Neutrophil (primary cell): Measurements from ENCODE around the gene DPY19L3.
"Not testable (repeated sequence)": the region's sequence is repeated elsewhere in the genome, so short reads cannot be mapped to it uniquely, and the experiment has no call there.

ENCODE experiments used
- H3K27ac ChIP-seq: fragments of 200-600 bp; sonication (generic); 2 replicates; pipeline ENCODE4 v1.5.1; 2016; ENCODE audit warnings: mild to moderate bottlenecking, moderate library complexity
- H3K27me3 ChIP-seq: fragments of 200-600 bp; sonication (generic); 2 replicates; pipeline ENCODE4 v1.6.0; 2016; ENCODE audit warnings: mild to moderate bottlenecking
- H3K36me3 ChIP-seq: fragments of 200-600 bp; sonication (generic); 2 replicates; pipeline ENCODE4 v1.5.1; 2017
- H3K4me1 ChIP-seq, 2 experiments: fragments of 200-600 bp in 1 of 2; sonication (generic) in 1 of 2; 1 replicate in 1 of 2; 2 replicates in 1 of 2; pipeline versions ENCODE4 v1.5.1 to v1.6.1; 2013 to 2016; ENCODE audit warnings: low read depth in 1 of 2, low read length in 1 of 2, mild to moderate bottlenecking in 1 of 2, moderate library complexity in 1 of 2; ENCODE audit not compliant: control insufficient read depth in 1 of 2, insufficient read depth in 1 of 2
- H3K4me3 ChIP-seq, 2 experiments: fragments of 200-600 bp in 1 of 2; sonication (generic) in 1 of 2; 1 replicate in 1 of 2; 2 replicates in 1 of 2; pipeline ENCODE4 v1.5.1; 2013 to 2016; ENCODE audit warnings: low read depth in 1 of 2, low read length in 1 of 2, mild to moderate bottlenecking in 1 of 2, moderate library complexity in 1 of 2
- H3K9me3 ChIP-seq: fragments of 200-600 bp; sonication (generic); 2 replicates; pipeline ENCODE4 v1.5.1; 2016
- TF ChIP-seq, protein P1 (sequence below): fragments of 200-600 bp; sonication (generic); IDR thresholded peaks from 2 replicates; pipeline ENCODE4 v1.5.1; 2016; ENCODE audit warnings: antibody characterized with exemption

DPY19L3 gene

DNA sequence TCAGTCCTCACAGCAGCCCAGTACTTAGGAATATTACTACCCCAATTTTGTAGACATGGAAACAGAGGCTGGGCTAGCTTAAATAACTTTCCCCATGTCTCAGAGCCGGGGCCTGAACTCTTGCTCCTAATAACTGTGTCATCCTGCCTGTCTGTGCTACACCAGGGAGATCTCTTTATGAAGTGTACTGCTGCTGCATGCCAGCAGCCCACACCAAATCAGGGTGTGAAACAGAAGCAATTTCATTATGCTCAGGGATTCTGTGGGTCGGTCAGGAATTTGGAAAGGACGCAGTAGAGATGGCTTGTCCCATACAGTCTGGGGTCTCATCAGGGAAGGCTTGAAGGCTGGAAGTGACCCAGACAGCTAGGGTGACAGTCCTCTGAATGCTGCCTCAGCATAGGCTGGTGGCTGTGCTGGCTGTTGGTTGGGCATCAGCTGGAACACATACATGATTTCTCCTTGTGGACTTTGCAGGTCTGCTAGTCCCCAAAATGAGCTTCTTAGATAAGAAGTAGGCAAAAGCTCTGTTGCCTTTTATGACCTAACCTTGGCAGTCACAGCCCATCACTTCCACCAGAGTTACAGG, 37.5 kb upstream of the DPY19L3 start:
- Histone ChIP-seq H3K36me3 (peaks cover 45% of the 10 kb centered on the region), H3K4me3 (no peak overlapping the region)
- TF ChIP-seq, protein P1, sequence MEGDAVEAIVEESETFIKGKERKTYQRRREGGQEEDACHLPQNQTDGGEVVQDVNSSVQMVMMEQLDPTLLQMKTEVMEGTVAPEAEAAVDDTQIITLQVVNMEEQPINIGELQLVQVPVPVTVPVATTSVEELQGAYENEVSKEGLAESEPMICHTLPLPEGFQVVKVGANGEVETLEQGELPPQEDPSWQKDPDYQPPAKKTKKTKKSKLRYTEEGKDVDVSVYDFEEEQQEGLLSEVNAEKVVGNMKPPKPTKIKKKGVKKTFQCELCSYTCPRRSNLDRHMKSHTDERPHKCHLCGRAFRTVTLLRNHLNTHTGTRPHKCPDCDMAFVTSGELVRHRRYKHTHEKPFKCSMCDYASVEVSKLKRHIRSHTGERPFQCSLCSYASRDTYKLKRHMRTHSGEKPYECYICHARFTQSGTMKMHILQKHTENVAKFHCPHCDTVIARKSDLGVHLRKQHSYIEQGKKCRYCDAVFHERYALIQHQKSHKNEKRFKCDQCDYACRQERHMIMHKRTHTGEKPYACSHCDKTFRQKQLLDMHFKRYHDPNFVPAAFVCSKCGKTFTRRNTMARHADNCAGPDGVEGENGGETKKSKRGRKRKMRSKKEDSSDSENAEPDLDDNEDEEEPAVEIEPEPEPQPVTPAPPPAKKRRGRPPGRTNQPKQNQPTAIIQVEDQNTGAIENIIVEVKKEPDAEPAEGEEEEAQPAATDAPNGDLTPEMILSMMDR: no peak

DNA sequence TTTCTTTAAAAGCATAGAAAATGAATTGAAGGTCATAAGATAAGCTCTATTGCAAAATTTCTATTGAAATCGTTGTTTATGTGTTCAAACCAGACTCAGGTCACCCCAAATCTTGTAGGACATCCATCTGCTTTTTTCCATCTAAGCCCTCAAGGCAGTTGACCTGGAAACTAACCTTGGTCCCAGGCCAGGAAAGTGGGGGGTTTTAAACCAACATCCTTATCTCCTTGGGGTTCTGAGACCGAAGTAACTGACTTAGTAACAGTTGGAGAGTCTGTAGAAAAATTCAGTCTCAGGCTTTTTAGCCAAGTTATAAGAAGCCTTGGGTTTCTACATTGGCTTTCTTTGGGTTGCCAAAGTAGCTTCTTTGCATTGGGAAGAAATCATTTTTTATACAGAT, 36.8 kb upstream of the DPY19L3 start:
- no peak overlapping the region for H3K4me3 ChIP-seq
- no peaks in the 10 kb centered on the region for H3K27me3 ChIP-seq
- H3K9me3 ChIP-seq: no peaks in the 10 kb centered on the region
- TF ChIP-seq, protein P1: no peak
- H3K27ac ChIP-seq: no peak overlapping the region
- H3K36me3 ChIP-seq: peaks cover 50% of the 10 kb centered on the region
- H3K4me1 ChIP-seq: peaks cover 1 to 2% of the 10 kb centered on the region in 2 experiments

More for the DNA sequence above, 37.5 kb upstream of the DPY19L3 start:
- H3K27ac ChIP-seq: no peak overlapping the region
- H3K9me3 ChIP-seq: no peaks in the 10 kb centered on the region
- peaks cover 9% of the 10 kb centered on the region in 2 experiments for H3K4me1 ChIP-seq
- H3K27me3 ChIP-seq: no peaks in the 10 kb centered on the region

DNA sequence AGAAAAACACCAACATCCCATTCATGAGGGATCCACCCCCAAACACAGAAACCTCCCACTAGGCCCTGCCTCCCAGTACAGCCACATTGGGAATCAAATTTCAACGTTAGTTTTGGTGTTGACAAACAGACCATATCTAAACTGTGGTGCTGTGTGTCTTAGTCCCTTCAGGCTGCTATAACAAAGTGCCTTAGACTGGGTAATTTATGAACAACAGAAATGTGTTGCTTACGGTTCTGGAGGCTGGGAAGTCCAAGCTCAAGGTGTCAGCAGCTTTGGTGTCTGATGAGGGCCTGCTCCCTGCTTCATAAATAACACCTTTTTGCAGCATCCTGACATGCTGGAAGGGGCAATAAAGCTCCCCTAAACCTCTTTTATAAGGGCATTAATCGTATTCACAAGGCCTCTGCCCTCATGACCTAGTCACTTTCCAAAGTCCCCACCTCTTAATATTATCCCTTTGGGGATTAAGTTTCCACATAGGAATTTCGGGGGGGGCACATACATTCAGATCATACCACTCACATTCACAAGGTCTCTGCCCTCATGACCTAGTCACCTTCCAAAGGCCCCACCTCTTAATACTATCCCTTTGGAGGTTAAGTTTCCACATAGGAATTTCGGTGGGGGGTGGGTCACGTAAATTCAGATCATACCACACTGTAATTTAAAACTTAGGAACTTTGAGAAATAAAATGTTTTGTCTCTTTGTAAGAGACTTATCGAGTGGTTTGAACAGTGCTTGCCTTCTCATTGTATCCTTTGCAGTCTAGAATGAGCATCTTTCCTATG, 32.6 kb upstream of the DPY19L3 start:
- Histone ChIP-seq H3K27ac (no peak overlapping the region), H3K27me3 (no peaks in the 10 kb centered on the region), H3K4me1 (no peaks in the 10 kb centered on the region), H3K4me3 (no peak overlapping the region), H3K36me3 (peaks cover 39% of the 10 kb centered on the region), H3K9me3 (no peaks in the 10 kb centered on the region)
- TF ChIP-seq, protein P1: no peak

DNA sequence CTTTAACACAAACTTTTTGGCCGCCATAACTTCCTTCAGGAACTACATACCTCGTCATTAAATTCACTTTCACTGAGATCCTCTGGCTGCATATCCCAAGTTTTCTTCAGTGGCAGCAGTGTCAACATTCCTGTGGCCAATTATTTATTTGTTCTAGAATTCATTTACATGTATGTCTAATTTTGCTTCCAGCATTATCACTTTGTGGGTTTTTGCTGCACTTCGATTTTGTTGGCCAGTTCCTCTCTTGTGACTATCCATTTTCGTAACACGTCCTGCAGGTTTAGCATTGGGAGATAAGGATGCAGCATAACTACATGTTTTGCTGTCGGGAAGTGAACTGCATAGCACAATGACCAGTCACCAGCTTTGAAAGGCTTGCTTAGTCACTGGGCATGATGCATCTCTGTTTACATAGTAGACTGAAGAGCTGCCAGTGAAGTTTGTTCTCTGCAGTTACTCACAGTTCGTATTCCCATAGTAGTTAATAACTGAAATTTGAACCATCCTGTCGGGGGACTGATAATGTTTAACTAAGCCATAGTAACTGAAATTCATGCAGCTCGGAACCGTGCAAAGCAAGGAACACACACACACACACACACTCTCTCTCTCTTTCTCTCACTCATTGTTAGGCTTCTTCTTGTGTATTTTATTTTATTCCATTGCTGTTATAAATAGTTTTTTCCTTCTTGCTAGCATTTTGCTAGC, 31.8 kb upstream of the DPY19L3 start:
- H3K36me3 ChIP-seq: peaks cover 41% of the 10 kb centered on the region
- no peak overlapping the region for H3K27ac ChIP-seq

DNA sequence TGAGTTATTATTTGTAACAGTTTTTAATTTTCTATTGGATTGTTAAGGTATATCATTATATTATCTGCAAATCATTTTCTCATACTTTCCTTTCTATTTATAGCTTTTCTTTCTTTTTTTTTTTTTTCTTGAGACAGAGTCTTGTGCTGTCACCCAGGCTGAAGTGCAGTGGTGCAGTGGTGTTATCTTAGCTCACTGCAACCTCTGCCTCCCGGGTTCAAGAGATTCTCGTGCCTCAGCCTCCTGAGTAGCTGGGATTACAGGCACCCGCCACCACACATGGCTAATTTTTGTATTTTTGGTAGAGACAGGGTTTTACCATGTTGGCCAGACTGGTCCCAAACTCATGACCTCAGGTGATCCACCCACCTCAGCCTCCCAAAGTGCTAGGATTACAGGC, 31.2 kb upstream of the DPY19L3 start:
- peaks cover 41% of the 10 kb centered on the region for H3K36me3 ChIP-seq
- not testable (repeated sequence) for H3K4me3 ChIP-seq, H3K27me3 ChIP-seq, H3K9me3 ChIP-seq, H3K27ac ChIP-seq, H3K4me1 ChIP-seq

More for the DNA sequence above, 31.8 kb upstream of the DPY19L3 start:
- H3K4me3 ChIP-seq: no peak overlapping the region
- no peaks in the 10 kb centered on the region for H3K9me3 ChIP-seq
- no peaks in the 10 kb centered on the region for H3K27me3 ChIP-seq
- TF ChIP-seq, protein P1: no peak
- H3K4me1 ChIP-seq: no peaks in the 10 kb centered on the region

DNA sequence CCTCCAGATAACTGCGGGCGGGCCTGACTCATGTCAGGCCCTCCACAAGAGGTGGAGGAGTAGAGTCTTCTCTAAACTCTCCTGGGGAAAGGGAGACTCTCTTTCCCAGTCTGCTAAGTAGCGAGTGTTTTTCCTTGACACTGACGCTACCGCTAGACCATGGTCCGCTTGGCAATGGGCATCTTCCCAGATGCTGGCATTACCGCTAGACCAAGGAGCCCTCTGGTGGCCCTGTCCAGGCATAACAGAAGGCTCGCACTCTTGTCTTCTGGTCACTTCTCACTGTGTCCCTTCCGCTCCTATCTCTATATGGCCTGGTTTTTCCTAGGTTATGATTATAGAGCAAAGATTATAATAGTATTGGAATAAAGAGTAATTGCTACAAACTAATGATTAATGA, 28.5 kb upstream of the DPY19L3 start:
- not testable (repeated sequence) for H3K4me3 ChIP-seq, H3K27me3 ChIP-seq, H3K9me3 ChIP-seq, H3K4me1 ChIP-seq, H3K27ac ChIP-seq
- TF ChIP-seq, protein P1: peak; percentile 35
- peaks cover 43% of the 10 kb centered on the region for H3K36me3 ChIP-seq
